WTC11 (cell line): ENCODE measurements around the gene ID4. TPM values are rescaled to one million over a fixed set of nuclear protein-coding genes. Genes with fewer than 3 reads are reported as not detected.

ENCODE experiments used
- ATAC-seq: fragments of 200-7000 bp; cut with Tn5 transposase; 2 replicates; pipeline ENCODE4 v1.10.0; 2021; ENCODE audit warnings: mild to moderate bottlenecking, moderate library complexity
- Bru-seq: library from RNA; stranded (reverse); fragments of 400-500 nt; gene quantifications from one replicate; lab custom pipeline; 2021; lab: Mats Ljungman, UMichigan
- CTCF ChIA-PET: fragments of 300-600 bp; sonication (Branson Sonifier 250); formaldehyde crosslinking; loops from one replicate; lab custom pipeline; 2021; ENCODE audit warnings: antibody characterized with exemption; lab: Charles Lee
- POLR2A ChIA-PET: fragments of 350-600 bp; sonication (Branson Sonifier 250); formaldehyde crosslinking; loops from one replicate; lab custom pipeline; 2021; ENCODE audit warnings: antibody characterized with exemption; lab: Charles Lee
- DNase-seq: peaks from one replicate; pipeline ENCODE4 v3.0.0; 2021; ENCODE audit warnings: low spot score
- H3K27ac Mint-ChIP-seq: 2 replicates; pipeline ENCODE4 v1.8.0; 2021; ENCODE audit warnings: mixed read lengths
- H3K27me3 Mint-ChIP-seq: 2 replicates; pipeline ENCODE4 v1.8.0; 2021; ENCODE audit warnings: low read depth, mild to moderate bottlenecking, moderate library complexity, mixed read lengths
- H3K36me3 Mint-ChIP-seq: 2 replicates; pipeline ENCODE4 v1.8.0; 2021; ENCODE audit warnings: mixed read lengths
- H3K4me1 Mint-ChIP-seq: 2 replicates; pipeline ENCODE4 v1.8.0; 2022; ENCODE audit warnings: mixed read lengths
- H3K4me3 Mint-ChIP-seq: 2 replicates; pipeline ENCODE4 v1.8.0; 2021; ENCODE audit warnings: mild to moderate bottlenecking, moderate library complexity, mixed read lengths
- H3K9me3 Mint-ChIP-seq: 2 replicates; pipeline ENCODE4 v1.8.0; 2021; ENCODE audit warnings: mixed read lengths
- ARID4B ChIP-seq: sonication (generic); formaldehyde crosslinking; IDR thresholded peaks from 2 replicates; pipeline ENCODE4 v1.8.0; 2023; ENCODE audit warnings: missing genetic modification reagents, mild to moderate bottlenecking, borderline replicate concordance
- CDX4 ChIP-seq: fragments of 250-450 bp; sonication (Bioruptor Pico); IDR thresholded peaks from 2 replicates; pipeline ENCODE4 v1.9.0; 2021; ENCODE audit warnings: moderate library complexity, mild to moderate bottlenecking, inconsistent platforms, borderline replicate concordance
- CTCF ChIP-seq: fragments of 200-600 bp; IDR thresholded peaks from 2 replicates; pipeline ENCODE4 v1.8.0; 2022; ENCODE audit warnings: antibody characterized with exemption
- E2F1 ChIP-seq: sonication (generic); formaldehyde crosslinking; IDR thresholded peaks from 2 replicates; pipeline ENCODE4 v1.8.0; 2022; ENCODE audit warnings: mild to moderate bottlenecking, missing genetic modification reagents
- GABPB1 ChIP-seq: sonication (generic); formaldehyde crosslinking; IDR thresholded peaks from 2 replicates; pipeline ENCODE4 v1.8.1; 2023; ENCODE audit warnings: mild to moderate bottlenecking, missing genetic modification reagents
- HMGA2 ChIP-seq: fragments of 250-450 bp; sonication (Bioruptor Pico); IDR thresholded peaks from 2 replicates; pipeline ENCODE4 v1.4.0; 2021; ENCODE audit warnings: mild to moderate bottlenecking, moderate library complexity
- IRF2 ChIP-seq: sonication (generic); formaldehyde crosslinking; IDR thresholded peaks from 2 replicates; pipeline ENCODE4 v1.8.0; 2022; ENCODE audit warnings: low read depth, missing genetic modification reagents, borderline replicate concordance
- KAT7 ChIP-seq: sonication (generic); formaldehyde crosslinking; IDR thresholded peaks from 2 replicates; pipeline ENCODE4 v1.8.1; 2023; ENCODE audit warnings: missing genetic modification reagents, mild to moderate bottlenecking, borderline replicate concordance
- MXD4 ChIP-seq: fragments of 250-450 bp; sonication (Bioruptor Pico); IDR thresholded peaks from 2 replicates; pipeline ENCODE4 v1.8.0; 2021; ENCODE audit warnings: mild to moderate bottlenecking, moderate library complexity, borderline replicate concordance
- MYBL2 ChIP-seq: sonication (generic); formaldehyde crosslinking; IDR thresholded peaks from 2 replicates; pipeline ENCODE4 v1.8.1; 2023; ENCODE audit warnings: mild to moderate bottlenecking, moderate library complexity, missing genetic modification reagents
- NFE2L1 ChIP-seq: sonication (generic); formaldehyde crosslinking; IDR thresholded peaks from 2 replicates; pipeline ENCODE4 v1.8.1; 2023; ENCODE audit warnings: missing genetic modification reagents
- NFYB ChIP-seq: sonication (generic); formaldehyde crosslinking; conservative IDR thresholded peaks from 2 replicates; pipeline ENCODE4 v1.8.0; 2022; ENCODE audit warnings: low read depth, missing genetic modification reagents
- NR3C1 ChIP-seq: sonication (generic); formaldehyde crosslinking; conservative IDR thresholded peaks from 2 replicates; pipeline ENCODE4 v1.8.1; 2023; ENCODE audit warnings: low read depth, mild to moderate bottlenecking, missing genetic modification reagents
- USF2 ChIP-seq: sonication (generic); formaldehyde crosslinking; IDR thresholded peaks from 2 replicates; pipeline ENCODE4 v1.8.1; 2023; ENCODE audit warnings: mild to moderate bottlenecking, missing genetic modification reagents, moderate library complexity
- ZNF416 ChIP-seq: fragments of 250-450 bp; sonication (Bioruptor Pico); IDR thresholded peaks from 2 replicates; pipeline ENCODE4 v1.9.0; 2021; ENCODE audit warnings: mild to moderate bottlenecking, inconsistent platforms
- long read RNA-seq, 3 experiments: library from RNA in 1 of 3; library from capped mRNA in 1 of 3; library from polyadenylated mRNA in 1 of 3; unstranded in 2 of 3; stranded (forward) in 1 of 3; transcript quantifications; one replicate each; pipeline ENCODE4 v2.0.0, GENCODE V29; 2021
- total RNA-seq: library from RNA; stranded (reverse); gene quantifications from 3 replicates; pipeline ENCODE4 v1.2.3, GENCODE V29; 2021
- TF ChIP-seq, protein P1 (sequence below): fragments of 250-450 bp; sonication (Bioruptor Pico); IDR thresholded peaks from 2 replicates; pipeline ENCODE4 v1.9.0; 2021; ENCODE audit warnings: mild to moderate bottlenecking
- TF ChIP-seq, protein P2 (sequence below): fragments of 250-450 bp; sonication (Bioruptor Pico); IDR thresholded peaks from 2 replicates; pipeline ENCODE4 v1.9.0; 2021; ENCODE audit warnings: mild to moderate bottlenecking
- TF ChIP-seq, protein P3 (sequence below): sonication (generic); formaldehyde crosslinking; IDR thresholded peaks from 2 replicates; pipeline ENCODE4 v1.8.1; 2022; ENCODE audit warnings: missing genetic modification reagents, borderline replicate concordance
- TF ChIP-seq, protein P4 (sequence below): sonication (generic); formaldehyde crosslinking; IDR thresholded peaks from 2 replicates; pipeline ENCODE4 v1.8.1; 2023; ENCODE audit warnings: mild to moderate bottlenecking, missing genetic modification reagents, moderate library complexity

ID4 gene, protein sequence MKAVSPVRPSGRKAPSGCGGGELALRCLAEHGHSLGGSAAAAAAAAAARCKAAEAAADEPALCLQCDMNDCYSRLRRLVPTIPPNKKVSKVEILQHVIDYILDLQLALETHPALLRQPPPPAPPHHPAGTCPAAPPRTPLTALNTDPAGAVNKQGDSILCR
- total RNA-seq = 4.5 to 9.3 TPM (median 8.8 TPM) in 3 replicates
- Bru-seq, nascent RNA = percentile 68 among the genes with signal in this experiment
- long read RNA-seq, experiment 1, transcript ID4-201 (3 exons, 2,344 nt) = major isoform, 40 of 54 reads
- long read RNA-seq, experiment 1, partial matches to known transcripts = 2 of 54 reads
- long read RNA-seq, experiment 1, other reads (novel, unspliced or antisense) = 12 of 54 reads
- long read RNA-seq, experiment 2, partial matches to known transcripts = 0 of 6 reads
- long read RNA-seq, experiment 2, other reads (novel, unspliced or antisense) = 3 of 6 reads
- long read RNA-seq, experiment 3, partial matches to known transcripts = 1 of 2 reads
- long read RNA-seq, experiment 3, other reads (novel, unspliced or antisense) = 1 of 2 reads

GRCh38 chr6:19836799-19837510, at the start of gene ID4:
TSS of gene ID4 (plus strand) at chr6:19837370. CDS start at chr6:19837755, 385 bp downstream.
- DNase-seq (peak; percentile 97), ATAC-seq (peak; percentile 84)
- Mint-ChIP-seq H3K4me1 (peaks cover 39% of the 10 kb centered on the region), H3K36me3 (no peaks in the 10 kb centered on the region), H3K27me3 (peaks cover 50% of the 10 kb centered on the region), H3K27ac (peak within 1 kb of the TSS; percentile 97), H3K9me3 (no peaks in the 10 kb centered on the region), H3K4me3 (peak within 1 kb of the TSS; percentile 88)
- CTCF ChIA-PET = interaction anchor here (0.6 to 1.6 kb wide), 8 partner anchors 15 to 1117 kb away, joined by 3 to 7 read pairs (median 4); no protein-coding TSS in a partner anchor
- POLR2A ChIA-PET = interaction anchor here (0.5 to 2.2 kb wide), 12 partner anchors 9 to 173 kb away, joined by 3 to 21 read pairs (median 6); no protein-coding TSS in a partner anchor
- TF ChIP-seq NR3C1 = no peak
- TF ChIP-seq MYBL2 (CRISPR knock-in tag) = no peak
- no peak for TF ChIP-seq NFE2L1 (CRISPR knock-in tag)
- TF ChIP-seq MXD4 (CRISPR knock-in tag) = no peak
- peak; percentile 91; the same call in 1 of the 2 replicates for TF ChIP-seq ZNF416 (CRISPR knock-in tag)
- TF ChIP-seq CDX4 (CRISPR knock-in tag) = peak; percentile 88; the same call in 1 of the 2 replicates
- TF ChIP-seq GABPB1 = no peak
- TF ChIP-seq NFYB (CRISPR knock-in tag) = peak; percentile 72
- no peak for TF ChIP-seq USF2 (CRISPR knock-in tag)
- TF ChIP-seq, protein P1, sequence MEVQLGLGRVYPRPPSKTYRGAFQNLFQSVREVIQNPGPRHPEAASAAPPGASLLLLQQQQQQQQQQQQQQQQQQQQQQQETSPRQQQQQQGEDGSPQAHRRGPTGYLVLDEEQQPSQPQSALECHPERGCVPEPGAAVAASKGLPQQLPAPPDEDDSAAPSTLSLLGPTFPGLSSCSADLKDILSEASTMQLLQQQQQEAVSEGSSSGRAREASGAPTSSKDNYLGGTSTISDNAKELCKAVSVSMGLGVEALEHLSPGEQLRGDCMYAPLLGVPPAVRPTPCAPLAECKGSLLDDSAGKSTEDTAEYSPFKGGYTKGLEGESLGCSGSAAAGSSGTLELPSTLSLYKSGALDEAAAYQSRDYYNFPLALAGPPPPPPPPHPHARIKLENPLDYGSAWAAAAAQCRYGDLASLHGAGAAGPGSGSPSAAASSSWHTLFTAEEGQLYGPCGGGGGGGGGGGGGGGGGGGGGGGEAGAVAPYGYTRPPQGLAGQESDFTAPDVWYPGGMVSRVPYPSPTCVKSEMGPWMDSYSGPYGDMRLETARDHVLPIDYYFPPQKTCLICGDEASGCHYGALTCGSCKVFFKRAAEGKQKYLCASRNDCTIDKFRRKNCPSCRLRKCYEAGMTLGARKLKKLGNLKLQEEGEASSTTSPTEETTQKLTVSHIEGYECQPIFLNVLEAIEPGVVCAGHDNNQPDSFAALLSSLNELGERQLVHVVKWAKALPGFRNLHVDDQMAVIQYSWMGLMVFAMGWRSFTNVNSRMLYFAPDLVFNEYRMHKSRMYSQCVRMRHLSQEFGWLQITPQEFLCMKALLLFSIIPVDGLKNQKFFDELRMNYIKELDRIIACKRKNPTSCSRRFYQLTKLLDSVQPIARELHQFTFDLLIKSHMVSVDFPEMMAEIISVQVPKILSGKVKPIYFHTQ (CRISPR knock-in tag) = peak; percentile 83; the same call in 1 of the 2 replicates
- TF ChIP-seq HMGA2 = peak; percentile 11; the same call in 1 of the 2 replicates
- TF ChIP-seq, protein P2, sequence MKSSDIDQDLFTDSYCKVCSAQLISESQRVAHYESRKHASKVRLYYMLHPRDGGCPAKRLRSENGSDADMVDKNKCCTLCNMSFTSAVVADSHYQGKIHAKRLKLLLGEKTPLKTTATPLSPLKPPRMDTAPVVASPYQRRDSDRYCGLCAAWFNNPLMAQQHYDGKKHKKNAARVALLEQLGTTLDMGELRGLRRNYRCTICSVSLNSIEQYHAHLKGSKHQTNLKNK (CRISPR knock-in tag) = peak; percentile 88
- TF ChIP-seq CTCF = no peak
- TF ChIP-seq E2F1 = no peak
- no peak for TF ChIP-seq ARID4B (CRISPR knock-in tag)
- TF ChIP-seq, protein P3, sequence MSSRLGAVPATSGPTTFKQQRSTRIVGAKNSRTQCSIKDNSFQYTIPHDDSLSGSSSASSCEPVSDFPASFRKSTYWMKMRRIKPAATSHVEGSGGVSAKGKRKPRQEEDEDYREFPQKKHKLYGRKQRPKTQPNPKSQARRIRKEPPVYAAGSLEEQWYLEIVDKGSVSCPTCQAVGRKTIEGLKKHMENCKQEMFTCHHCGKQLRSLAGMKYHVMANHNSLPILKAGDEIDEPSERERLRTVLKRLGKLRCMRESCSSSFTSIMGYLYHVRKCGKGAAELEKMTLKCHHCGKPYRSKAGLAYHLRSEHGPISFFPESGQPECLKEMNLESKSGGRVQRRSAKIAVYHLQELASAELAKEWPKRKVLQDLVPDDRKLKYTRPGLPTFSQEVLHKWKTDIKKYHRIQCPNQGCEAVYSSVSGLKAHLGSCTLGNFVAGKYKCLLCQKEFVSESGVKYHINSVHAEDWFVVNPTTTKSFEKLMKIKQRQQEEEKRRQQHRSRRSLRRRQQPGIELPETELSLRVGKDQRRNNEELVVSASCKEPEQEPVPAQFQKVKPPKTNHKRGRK (CRISPR knock-in tag) = no peak
- TF ChIP-seq IRF2 (CRISPR knock-in tag) = no peak
- TF ChIP-seq, protein P4, sequence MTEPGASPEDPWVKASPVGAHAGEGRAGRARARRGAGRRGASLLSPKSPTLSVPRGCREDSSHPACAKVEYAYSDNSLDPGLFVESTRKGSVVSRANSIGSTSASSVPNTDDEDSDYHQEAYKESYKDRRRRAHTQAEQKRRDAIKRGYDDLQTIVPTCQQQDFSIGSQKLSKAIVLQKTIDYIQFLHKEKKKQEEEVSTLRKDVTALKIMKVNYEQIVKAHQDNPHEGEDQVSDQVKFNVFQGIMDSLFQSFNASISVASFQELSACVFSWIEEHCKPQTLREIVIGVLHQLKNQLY (CRISPR knock-in tag) = no peak
- no peak for TF ChIP-seq KAT7 (CRISPR knock-in tag)
